GM12874 (cell line): ENCODE results near the gene CDKL5.

Source experiments
- CTCF ChIP-seq: IDR thresholded peaks from 2 replicates; pipeline ENCODE4 v1.5.1; 2011; ENCODE audit warnings: low read depth, mild to moderate bottlenecking, control low read depth, low read length, moderate library complexity; ENCODE audit not compliant: insufficient read depth

The CDKL5 gene

GRCh38 chrX:18461431-18461830, 36.0 kb downstream of the CDKL5 start:
- TF ChIP-seq CTCF = no peak

- no peak for TF ChIP-seq CTCF
Measured at GRCh38 chrX:18464499-18464898, 39.1 kb downstream of the CDKL5 start.

GRCh38 chrX:18465051-18465450, 39.6 kb downstream of the CDKL5 start:
- TF ChIP-seq CTCF = no peak

GRCh38 chrX:18468599-18468998, 43.2 kb downstream of the CDKL5 start:
- TF ChIP-seq CTCF = no peak

- no peak for TF ChIP-seq CTCF
Measured at GRCh38 chrX:18471296-18471695, 45.9 kb downstream of the CDKL5 start.

- TF ChIP-seq CTCF = no peak
Measured at GRCh38 chrX:18490806-18491555, 65.6 kb downstream of the CDKL5 start.

GRCh38 chrX:18491587-18492340, 66.4 kb downstream of the CDKL5 start:
- TF ChIP-seq CTCF = no peak
